Endothelial cell (in vitro differentiated cells): ENCODE measurements around the gene TMEM19. TPM values are rescaled to one million over a fixed set of nuclear protein-coding genes. Genes with fewer than 3 reads are reported as not detected.

ENCODE experiments used
- total RNA-seq: library from RNA; stranded (reverse); fragmentation: NEBNext Ultra II Directional; extraction: Animal tissue kit (Norgen Biotek cat#: 25700); gene quantifications from one replicate; pipeline ENCODE4 v1.2.1, GENCODE V29; 2021; ENCODE audit not compliant: unreplicated experiment

TMEM19 gene
- total RNA-seq, 1 donor from 2014 or later, result 22.0 TPM

Other genes with a start within 250 kb of the TMEM19 start
- gene LGR5, start 246.3 kb upstream of the TMEM19 start, total RNA-seq, result 1.1 TPM
- 42.8 TPM for gene ZFC3H1, start 22.2 kb upstream of the TMEM19 start, total RNA-seq
- 4.2 TPM for gene THAP2, start 21.8 kb upstream of the TMEM19 start, total RNA-seq
- gene RAB21, start 68.8 kb downstream of the TMEM19 start, total RNA-seq, result 53.7 TPM
- 37.9 TPM for gene TBC1D15, start 153.7 kb downstream of the TMEM19 start, total RNA-seq